ENCODE results near the gene UCK2. TPM values are rescaled to one million over a fixed set of nuclear protein-coding genes. Genes with fewer than 3 reads are reported as not detected.

Gene UCK2
- total and polyA plus RNA-seq, 2 donors (not counting 3 experiments of a cell fraction or from before 2014, with no cell fraction given) = 62.3 to 74.7 TPM

- Histone ChIP-seq H3K27me3 (ENCODE audit: control insufficient read depth in 2 of 2, insufficient read depth in 2 of 2, low read length in 2 of 2) (no peaks in the 10 kb centered on the region), H3K27ac (ENCODE audit: insufficient read depth, low read depth, low read length) (no peak overlapping the region), H3K9ac (replicated peaks; ENCODE audit: extremely low read depth, insufficient read depth, low read length) (no peak overlapping the region), H3K36me3 (ENCODE audit: control insufficient read depth in 2 of 2, extremely low read depth in 1 of 2, insufficient read depth in 2 of 2, low read length in 2 of 2) (no peaks in the 10 kb centered on the region), H4K20me1 (replicated peaks; ENCODE audit: control insufficient read depth, extremely low read depth, insufficient read depth, low read length) (no peaks in the 10 kb centered on the region), H3K4me3 (replicated peaks in 1 of 3; ENCODE audit: insufficient read depth in 1 of 3, low read depth in 1 of 3, low read length in 3 of 3) (no peak overlapping the region), H3K9me1 (replicated peaks; ENCODE audit: control insufficient read depth, extremely low read depth, insufficient read depth, low read length) (no peaks in the 10 kb centered on the region), H3K9me3 (replicated peaks; ENCODE audit: control insufficient read depth, insufficient read depth, low read length) (no peaks in the 10 kb centered on the region), H2AFZ (ENCODE audit: low read depth, low read length) (no peak overlapping the region), H3K79me2 (ENCODE audit: control insufficient read depth, insufficient read depth, low read length) (peaks cover 9% of the 10 kb centered on the region), H3K4me2 (ENCODE audit: insufficient read depth, low read length) (no peak overlapping the region), H3K4me1 (ENCODE audit: control insufficient read depth, extremely low read depth, insufficient read depth, low read length) (peaks cover 5% of the 10 kb centered on the region)
- intact Hi-C loops (cut with micrococcal nuclease) (no loop called here), dilution Hi-C loops (cut with MboI; ENCODE audit: extremely low pct_ligation_motif_present, low sequenced_read_pairs) (no loop called here)
- CTCF ChIA-PET = interaction anchor here (1.4 kb wide), 1 partner anchor 55 kb away, joined by 3 read pairs; the partner anchor contains the start of gene TMCO1
- no peak for TF ChIP-seq GATA2 (IDR thresholded peaks at IDR 0.05; ENCODE audit: insufficient read depth, insufficient read length, low read depth, low read length)
- TF ChIP-seq, protein P1, sequence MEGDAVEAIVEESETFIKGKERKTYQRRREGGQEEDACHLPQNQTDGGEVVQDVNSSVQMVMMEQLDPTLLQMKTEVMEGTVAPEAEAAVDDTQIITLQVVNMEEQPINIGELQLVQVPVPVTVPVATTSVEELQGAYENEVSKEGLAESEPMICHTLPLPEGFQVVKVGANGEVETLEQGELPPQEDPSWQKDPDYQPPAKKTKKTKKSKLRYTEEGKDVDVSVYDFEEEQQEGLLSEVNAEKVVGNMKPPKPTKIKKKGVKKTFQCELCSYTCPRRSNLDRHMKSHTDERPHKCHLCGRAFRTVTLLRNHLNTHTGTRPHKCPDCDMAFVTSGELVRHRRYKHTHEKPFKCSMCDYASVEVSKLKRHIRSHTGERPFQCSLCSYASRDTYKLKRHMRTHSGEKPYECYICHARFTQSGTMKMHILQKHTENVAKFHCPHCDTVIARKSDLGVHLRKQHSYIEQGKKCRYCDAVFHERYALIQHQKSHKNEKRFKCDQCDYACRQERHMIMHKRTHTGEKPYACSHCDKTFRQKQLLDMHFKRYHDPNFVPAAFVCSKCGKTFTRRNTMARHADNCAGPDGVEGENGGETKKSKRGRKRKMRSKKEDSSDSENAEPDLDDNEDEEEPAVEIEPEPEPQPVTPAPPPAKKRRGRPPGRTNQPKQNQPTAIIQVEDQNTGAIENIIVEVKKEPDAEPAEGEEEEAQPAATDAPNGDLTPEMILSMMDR (IDR thresholded peaks at IDR 0.05; ENCODE audit: extremely low read depth in 1 of 2, insufficient read depth in 1 of 2, low read depth in 1 of 2, low read length in 2 of 2) = no peak
- no peak for TF ChIP-seq MYC (IDR thresholded peaks at IDR 0.05; ENCODE audit: low read depth, low read length)
- TF ChIP-seq, protein P2, sequence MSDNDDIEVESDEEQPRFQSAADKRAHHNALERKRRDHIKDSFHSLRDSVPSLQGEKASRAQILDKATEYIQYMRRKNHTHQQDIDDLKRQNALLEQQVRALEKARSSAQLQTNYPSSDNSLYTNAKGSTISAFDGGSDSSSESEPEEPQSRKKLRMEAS (IDR thresholded peaks at IDR 0.05; ENCODE audit: insufficient read depth, insufficient read length) = no peak
- no peak for TF ChIP-seq FOS (IDR thresholded peaks at IDR 0.05; ENCODE audit: borderline replicate concordance, insufficient read depth, low read length)
- TF ChIP-seq JUN (IDR thresholded peaks at IDR 0.05; ENCODE audit: borderline replicate concordance, insufficient read depth, insufficient read length, low read depth) = no peak
- POLR2A ChIA-PET = no interaction called here
- FAIRE-seq = no peak
- BruUV-seq (replicated peaks) = no TSS peak
- DNase-seq (ENCODE audit: low read depth, low spot score) = no peak
Measured at GRCh38 chr1:165823552-165824268, 3.7 kb upstream of the UCK2 start.
